ENCODE data around the gene SLC9A2.

Gene SLC9A2

GRCh38 chr2:102618452-102619413 lies 620 bp upstream of the SLC9A2 start:
- DNase-seq, result peak; percentile 40

- DNase-seq, result no peak
Observed at GRCh38 chr2:102620332-102620731, 979 bp downstream of the SLC9A2 start.

GRCh38 chr2:102621630-102622029 lies 2.3 kb downstream of the SLC9A2 start:
- no peak for DNase-seq

DNA sequence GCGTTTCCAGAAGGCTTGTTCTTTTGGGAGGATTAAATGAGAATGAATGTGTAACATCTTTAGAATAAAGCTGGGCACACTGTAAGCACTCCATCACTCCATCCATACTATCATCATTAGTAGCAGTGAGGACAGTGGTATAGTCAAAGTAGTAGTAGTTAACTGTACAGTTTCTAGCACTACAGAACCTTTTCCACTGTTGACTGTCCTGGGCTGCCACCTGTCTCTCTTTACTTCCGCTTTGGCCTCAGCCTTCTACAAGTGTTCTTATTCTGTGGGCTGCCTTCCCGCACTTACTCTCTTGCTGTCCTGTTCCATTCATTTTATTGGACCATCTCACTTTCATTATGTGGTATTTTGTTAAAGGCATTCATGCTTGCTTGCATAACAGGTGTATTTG lies 3.3 kb downstream of the SLC9A2 start:
- no peak for DNase-seq

- no peak for DNase-seq
Observed at GRCh38 chr2:102630458-102630857, 11.1 kb downstream of the SLC9A2 start.

DNA sequence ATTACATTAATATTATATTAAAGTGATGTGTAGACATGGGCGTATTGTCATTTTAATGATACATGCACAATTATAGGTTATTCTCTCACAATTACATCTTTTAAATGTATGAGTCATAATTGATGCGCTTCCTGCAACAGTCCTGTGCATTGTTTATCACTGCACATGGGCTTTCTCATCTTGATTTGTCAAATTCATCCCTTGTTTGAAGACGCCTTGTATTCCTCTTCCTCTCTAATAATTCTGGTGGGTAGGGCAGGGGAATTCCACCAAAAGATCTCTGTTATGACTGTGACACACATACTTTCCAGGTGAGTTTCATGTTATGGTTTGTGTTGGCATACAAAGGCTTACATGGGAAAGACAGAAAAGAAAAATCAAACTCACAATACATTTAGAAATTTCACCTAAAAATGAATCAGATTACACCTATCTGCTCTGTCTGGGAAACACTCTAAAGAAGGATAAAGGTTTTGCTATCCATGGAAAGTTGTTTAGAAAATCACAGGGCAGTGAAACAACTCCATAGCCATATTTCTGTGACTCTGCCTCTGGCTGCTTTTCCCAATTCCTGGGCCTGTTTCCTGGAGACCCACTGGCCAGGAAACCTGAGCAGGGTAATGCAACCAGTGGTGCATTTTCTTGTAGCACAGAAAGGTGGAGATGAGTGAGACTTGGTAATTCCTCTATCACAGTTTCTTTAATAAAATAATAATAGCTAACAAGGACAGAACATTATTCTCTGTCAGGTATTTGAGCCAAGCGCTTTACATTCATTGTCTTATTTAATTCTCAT lies 13.2 kb downstream of the SLC9A2 start:
- no peak for DNase-seq

- no peak for DNase-seq
Observed at GRCh38 chr2:102634831-102635241, 15.5 kb downstream of the SLC9A2 start.

- no peak for DNase-seq
Observed at GRCh38 chr2:102635317-102635716, 16.0 kb downstream of the SLC9A2 start.

GRCh38 chr2:102636283-102636907 lies 17.0 kb downstream of the SLC9A2 start:
- no peak for DNase-seq

DNA sequence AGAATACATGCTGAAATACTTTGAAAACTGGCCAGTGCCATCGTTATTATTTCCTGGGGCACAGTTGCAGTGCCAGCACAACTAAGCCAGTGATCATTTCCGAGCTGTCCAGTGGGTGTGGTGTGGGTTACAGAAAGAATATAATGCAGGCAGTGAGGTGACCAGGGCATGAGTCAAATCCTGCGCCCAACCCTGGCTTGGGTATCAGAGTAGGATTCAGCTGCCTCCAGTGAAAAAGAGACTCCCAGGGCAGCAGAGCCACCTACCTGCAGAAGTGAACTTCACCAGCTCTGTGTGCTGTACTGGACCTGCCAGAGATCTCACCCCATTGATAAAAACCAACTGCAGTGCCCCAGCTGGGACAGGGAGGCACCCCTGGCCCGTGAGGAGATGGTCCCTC lies 18.0 kb downstream of the SLC9A2 start:
- DNase-seq, result no peak

GRCh38 chr2:102639429-102639828 lies 20.1 kb downstream of the SLC9A2 start:
- DNase-seq, result no peak

- no peak for DNase-seq
Observed at GRCh38 chr2:102652126-102652525, 32.8 kb downstream of the SLC9A2 start.

DNA sequence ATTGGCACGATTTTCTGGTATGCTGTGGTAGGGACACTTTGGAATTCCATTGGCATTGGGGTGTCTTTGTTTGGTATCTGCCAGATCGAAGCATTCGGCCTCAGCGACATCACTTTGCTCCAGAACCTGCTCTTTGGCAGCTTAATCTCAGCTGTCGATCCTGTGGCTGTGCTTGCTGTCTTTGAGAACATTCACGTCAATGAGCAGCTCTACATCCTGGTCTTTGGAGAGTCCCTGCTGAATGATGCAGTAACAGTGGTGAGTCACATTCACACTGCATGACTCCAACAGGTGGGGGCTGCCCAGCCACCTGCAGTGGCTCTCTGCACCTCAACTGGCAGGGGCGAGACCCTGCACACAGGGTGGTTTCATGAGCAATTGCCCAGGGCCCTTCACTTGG lies 38.4 kb downstream of the SLC9A2 start:
- peak; percentile 33 for DNase-seq

DNA sequence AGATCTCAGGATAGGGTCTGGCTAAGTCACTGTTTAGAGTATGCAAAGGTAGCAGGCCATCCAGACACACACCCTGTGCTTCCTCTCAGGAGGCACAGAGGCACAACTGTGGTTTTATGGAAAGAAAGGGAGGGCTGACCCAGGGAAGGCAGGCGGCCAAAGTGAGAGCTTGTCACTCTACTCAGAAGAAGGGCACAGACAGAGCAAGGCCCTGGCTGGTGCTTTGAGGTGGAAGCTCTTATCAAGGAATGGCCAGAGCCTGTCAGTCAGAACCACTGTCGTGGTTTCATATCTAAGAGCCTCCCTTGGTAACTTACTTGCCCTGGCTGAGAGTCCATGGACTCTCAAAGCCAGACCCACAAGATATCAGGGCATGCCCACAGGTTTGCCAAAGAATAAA lies 40.7 kb downstream of the SLC9A2 start:
- DNase-seq, result no peak

GRCh38 chr2:102660574-102660973 lies 41.2 kb downstream of the SLC9A2 start:
- DNase-seq, result no peak

DNA sequence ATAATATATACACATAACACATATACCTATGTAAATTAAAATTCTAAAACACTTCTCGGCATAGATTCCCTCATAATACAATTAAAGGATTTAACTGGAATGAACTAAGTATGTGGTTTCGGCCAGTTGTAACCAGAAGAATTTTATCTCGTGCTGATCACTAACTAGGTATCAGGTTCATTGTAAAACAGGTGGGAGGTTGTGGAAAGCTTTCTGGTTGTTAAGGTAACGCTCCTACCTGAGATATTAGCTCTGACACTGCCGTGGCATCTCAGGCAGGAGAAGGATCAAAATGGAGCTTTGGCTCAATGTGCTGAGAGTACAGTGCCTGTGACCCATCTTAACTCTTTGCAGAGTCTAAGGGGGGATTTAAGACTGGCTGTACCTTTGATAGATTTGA lies 42.5 kb downstream of the SLC9A2 start:
- DNase-seq, result no peak

DNA sequence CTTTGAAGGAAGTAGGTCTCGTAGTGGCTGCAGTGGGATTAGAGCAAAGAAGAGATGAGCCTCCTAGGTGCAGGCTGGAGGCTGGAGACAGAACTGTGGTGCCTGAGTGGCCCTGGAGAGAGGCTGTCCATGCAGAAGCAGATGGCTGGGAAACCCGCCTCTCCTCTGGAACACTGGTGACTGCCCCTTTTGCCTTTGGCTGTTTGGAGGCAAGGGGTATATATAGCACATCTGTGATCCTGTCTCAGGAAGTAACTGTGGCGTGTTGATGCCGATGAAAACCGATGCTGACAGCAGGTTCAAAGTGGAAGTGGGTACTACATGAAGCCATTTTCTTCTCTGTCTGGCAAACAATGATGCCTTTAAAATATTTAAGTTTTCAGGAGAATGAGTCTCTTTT lies 43.5 kb downstream of the SLC9A2 start:
- DNase-seq, result no peak

DNA sequence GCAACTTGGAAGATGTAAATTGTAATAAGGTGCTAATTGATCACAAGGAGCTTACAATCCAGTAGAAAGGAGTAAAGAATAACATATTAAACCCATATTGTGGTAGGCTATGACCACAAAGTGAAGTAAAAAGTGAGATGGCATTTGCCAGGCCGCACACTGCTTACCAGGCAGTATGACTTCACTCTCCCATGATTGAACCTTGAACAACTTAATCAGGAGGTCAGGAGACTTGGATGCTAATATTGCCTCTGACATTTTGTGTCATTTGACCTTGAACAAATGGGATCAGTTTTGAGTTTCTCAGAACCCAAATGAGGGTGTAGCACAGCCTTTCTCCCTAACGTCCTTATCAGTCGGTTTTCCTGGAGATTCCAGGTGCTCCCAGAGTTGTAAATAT lies 44.0 kb downstream of the SLC9A2 start:
- DNase-seq, result no peak

DNA sequence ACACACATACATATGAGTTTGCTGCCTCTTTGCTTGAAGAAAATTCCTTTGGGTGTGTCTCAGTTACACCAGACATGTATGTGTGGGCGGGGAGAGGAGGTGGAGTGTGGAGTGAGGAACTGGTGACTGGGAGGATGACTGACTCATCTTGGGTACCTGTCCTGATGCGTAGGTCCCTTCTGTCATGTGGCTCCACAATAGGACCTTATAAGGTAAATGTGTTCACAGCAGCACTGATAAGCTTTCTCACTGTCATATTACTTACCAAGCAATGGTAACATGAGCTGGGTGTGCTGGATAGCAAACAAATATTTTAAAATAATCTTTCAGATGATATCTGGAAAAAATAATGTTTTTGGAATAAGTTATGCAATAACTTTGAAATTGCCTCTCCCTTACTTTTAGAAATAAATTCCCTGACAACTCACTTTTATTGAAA lies 45.1 kb downstream of the SLC9A2 start:
- DNase-seq, result peak; percentile 53

GRCh38 chr2:102667072-102667471 lies 47.7 kb downstream of the SLC9A2 start:
- DNase-seq, result no peak

DNA sequence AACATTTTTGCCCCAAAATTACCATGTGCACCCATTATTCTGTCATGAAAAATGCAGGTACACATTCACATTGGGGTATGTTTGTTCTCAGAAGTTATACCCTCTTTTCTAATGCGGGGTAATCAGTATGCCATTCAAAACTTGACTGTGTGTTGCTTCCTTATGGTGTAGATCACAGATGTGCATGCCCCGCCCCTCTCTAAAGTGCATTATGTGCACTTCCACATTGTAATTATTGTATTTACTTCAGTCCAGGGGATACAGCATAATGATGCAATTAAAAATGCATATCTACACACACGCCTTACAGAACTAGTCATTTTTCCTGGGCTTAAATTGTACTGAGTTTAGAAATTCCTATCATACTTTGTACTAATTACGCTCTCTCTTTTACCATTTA lies 48.8 kb downstream of the SLC9A2 start:
- DNase-seq, result no peak

DNA sequence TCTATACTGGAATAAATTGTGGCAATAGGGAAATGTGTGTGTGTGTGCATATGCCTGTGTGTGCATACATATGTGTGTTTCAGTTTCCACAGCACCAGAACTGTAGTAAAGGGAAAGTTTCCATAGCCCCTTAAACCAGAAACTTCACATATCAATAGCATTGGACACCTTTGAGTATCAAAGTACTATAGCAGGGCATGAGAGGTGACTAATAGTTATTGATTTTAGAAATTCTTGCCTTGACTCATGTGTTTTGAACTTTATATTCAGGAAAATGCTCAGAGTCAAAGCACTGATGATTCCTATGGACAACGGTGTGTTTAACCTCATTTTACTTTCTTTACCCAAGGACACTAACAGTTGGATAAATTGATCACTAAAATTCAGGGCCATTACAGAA lies 50.0 kb downstream of the SLC9A2 start:
- no peak for DNase-seq

GRCh38 chr2:102672107-102672776 lies 52.9 kb downstream of the SLC9A2 start:
- no peak for DNase-seq

Data from stimulated activated CD8-positive, alpha-beta memory T cell treated with anti-CD3 and anti-CD28 coated beads, Interleukin-4, amount 100 ng/mL, for 48 hours (primary cell).